Lower leg skin (tissue), 4 donors: ENCODE data around the gene TAB3. TPM values are rescaled to one million over a fixed set of nuclear protein-coding genes. Genes with fewer than 3 reads are reported as not detected.
A peak's percentile ranks its signal among the peaks of the same experiment; 100 is the strongest.
"Not testable (repeated sequence)": the region's sequence is repeated elsewhere in the genome, so short reads cannot be mapped to it uniquely, and the experiment has no call there.

ENCODE experiments used
- DNase-seq, 2 donors: peaks; one replicate each; pipeline ENCODE4 v3.0.0-alpha.2; 2019; ENCODE audit warnings: low spot score in 2 of 2
- H3K4me3 ChIP-seq: fragments of 200-600 bp; sonication (generic); 2 replicates; pipeline ENCODE4 v1.5.1; 2017; ENCODE audit warnings: mild to moderate bottlenecking, low read depth; ENCODE audit not compliant: poor library complexity, severe bottlenecking
- POLR2A ChIP-seq, 2 donors: fragments of 450-650 bp; IDR thresholded peaks; one replicate each; pipeline ENCODE4 v1.6.1; 2016 to 2017; ENCODE audit warnings: antibody characterized with exemption in 2 of 2, mild to moderate bottlenecking in 1 of 2, moderate library complexity in 1 of 2
- WGBS, 2 donors: methylation state at CpG; one replicate each; pipeline ENCODE4 v1.1.5; 2018; 5-methylcytosine and 5-hydroxymethylcytosine counted together
- intact Hi-C: fragments of 100-400 bp; cut with DNase I; formaldehyde crosslinking; loops from one replicate; pipeline ENCODE4 v1.15.0; 2023; ENCODE audit warnings: low total_unique reads
- total RNA-seq, 4 donors: library from RNA; depleted of rRNA; stranded (reverse); fragments of >200 nt; gene quantifications; one replicate each; pipeline ENCODE4 v1.1.0, GENCODE V29; 2016
- TF ChIP-seq, protein P1 (sequence below), 3 donors: fragments of 450-650 bp; IDR thresholded peaks; one replicate each; pipeline ENCODE4 v1.5.1; 2016; ENCODE audit warnings: antibody characterized with exemption in 3 of 3, mild to moderate bottlenecking in 3 of 3, moderate library complexity in 2 of 3

TAB3 gene
- total RNA-seq, 4 donors from 2014 or later = 33.6 to 42.5 (median 39.3) TPM

DNA sequence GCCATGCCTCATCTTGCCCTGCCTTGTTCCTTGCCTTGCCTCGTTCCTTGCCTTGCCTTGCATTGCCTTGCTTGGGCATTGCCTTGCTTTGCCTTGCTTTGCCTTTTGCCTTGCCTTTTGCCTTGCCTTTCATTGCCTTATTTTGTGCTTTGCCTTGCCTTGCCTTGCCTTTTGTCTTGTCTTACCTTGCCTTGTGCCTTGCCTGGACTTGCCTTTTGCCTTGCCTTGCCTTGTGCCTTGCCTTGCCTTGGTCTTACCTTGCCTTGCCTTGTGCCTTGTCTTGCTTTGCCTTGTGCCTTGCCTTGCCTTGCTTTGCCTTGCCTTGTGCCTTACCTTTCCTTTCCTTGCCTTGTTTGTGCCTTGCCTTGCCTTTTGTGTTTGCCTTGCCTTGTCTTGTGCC is 88.2 kb downstream of the TAB3 start:
- WGBS, 2 donors = 39 to 50% methylated on average over 1 of the region's 1 CpG
- TF ChIP-seq, protein P1, sequence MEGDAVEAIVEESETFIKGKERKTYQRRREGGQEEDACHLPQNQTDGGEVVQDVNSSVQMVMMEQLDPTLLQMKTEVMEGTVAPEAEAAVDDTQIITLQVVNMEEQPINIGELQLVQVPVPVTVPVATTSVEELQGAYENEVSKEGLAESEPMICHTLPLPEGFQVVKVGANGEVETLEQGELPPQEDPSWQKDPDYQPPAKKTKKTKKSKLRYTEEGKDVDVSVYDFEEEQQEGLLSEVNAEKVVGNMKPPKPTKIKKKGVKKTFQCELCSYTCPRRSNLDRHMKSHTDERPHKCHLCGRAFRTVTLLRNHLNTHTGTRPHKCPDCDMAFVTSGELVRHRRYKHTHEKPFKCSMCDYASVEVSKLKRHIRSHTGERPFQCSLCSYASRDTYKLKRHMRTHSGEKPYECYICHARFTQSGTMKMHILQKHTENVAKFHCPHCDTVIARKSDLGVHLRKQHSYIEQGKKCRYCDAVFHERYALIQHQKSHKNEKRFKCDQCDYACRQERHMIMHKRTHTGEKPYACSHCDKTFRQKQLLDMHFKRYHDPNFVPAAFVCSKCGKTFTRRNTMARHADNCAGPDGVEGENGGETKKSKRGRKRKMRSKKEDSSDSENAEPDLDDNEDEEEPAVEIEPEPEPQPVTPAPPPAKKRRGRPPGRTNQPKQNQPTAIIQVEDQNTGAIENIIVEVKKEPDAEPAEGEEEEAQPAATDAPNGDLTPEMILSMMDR (IDR thresholded peaks at IDR 0.05) = no peak
- no peak for TF ChIP-seq POLR2A (IDR thresholded peaks at IDR 0.05)
- H3K4me3 ChIP-seq = no peak overlapping the region
- DNase-seq = peak in 1 of 2 donors; percentile 21
- intact Hi-C loops = no loop called here

DNA sequence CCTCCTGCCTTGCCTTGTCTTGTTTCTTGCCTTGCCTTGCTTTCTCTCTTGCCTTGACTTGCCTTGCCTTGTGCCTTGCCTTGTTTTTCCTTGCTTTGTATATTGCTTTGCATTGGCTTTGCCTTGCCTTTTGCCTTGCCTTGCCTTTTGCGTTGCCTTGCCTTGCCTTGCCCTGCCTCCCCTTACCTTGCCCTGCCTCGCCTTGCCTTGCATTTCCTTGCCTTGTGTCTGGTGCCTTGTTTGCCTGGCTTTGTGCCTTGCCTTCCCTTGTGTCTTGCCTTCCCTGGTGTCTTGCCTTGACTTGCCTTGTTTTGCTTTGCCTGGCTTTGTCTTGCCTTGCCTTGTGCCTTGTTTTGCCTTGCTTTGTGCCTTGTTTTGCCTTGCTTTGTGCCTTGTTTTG is 89.7 kb downstream of the TAB3 start:
- TF ChIP-seq, protein P1 (IDR thresholded peaks at IDR 0.05) = no peak
- no peak for TF ChIP-seq POLR2A (IDR thresholded peaks at IDR 0.05)
- WGBS, 2 donors = 50 to 79% methylated on average over 2 of the region's 2 CpGs
- H3K4me3 ChIP-seq = no peak overlapping the region
- peak in 1 of 2 donors; percentile 52 for DNase-seq
- intact Hi-C loops = no loop called here

DNA sequence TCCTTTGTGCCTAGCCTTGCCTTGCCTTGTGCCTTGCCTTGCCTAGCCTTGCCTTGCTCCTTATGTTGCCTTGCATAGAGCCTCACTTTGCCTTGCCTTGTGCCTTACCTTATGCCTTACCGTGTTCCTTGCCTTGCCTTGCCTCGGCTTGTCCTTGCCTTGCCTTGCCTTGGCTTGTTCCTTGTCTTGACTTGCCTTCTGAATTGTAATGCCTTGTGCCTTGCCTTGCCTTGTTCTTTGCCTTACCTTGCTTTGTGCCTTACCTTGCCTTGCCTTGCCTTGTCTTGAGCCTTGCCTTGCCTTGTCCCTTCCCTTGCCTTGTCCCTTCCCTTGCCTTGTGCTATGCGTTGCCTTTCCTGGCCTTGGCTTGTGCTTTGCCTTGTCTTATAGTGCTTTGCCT is 90.2 kb downstream of the TAB3 start:
- 54 to 80% methylated on average over 3 of the region's 3 CpGs for WGBS, 2 donors
- intact Hi-C loops = no loop called here
- no peak for DNase-seq
- TF ChIP-seq POLR2A (IDR thresholded peaks at IDR 0.05) = no peak
- TF ChIP-seq, protein P1 (IDR thresholded peaks at IDR 0.05) = no peak
- H3K4me3 ChIP-seq = no peak overlapping the region

DNA sequence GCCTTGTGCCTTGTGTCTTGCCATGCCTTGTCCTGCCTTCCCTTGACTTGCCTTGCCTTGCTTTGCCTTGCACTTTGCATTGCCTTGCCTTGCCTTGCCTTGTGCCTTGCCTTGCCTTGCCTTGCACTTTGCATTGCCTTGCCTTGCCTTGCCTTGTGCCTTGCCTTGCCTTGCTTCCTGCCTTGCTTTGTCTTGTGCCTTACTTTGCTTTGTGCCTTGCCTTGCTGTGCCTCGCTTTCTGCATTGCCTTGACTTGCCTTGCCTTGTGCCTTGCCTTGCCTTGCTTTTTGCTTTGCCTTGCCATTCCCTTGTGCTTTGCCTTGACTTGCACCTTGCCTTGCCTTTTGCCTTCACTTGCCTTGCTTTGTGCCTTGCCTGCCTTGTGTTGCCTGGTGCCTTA is 91.8 kb downstream of the TAB3 start:
- WGBS, 2 donors = 47 to 67% methylated on average over 1 of the region's 1 CpG
- intact Hi-C loops, H3K4me3 ChIP-seq: not testable (repeated sequence)
- peak in 1 of 2 donors; percentile 59 for DNase-seq

DNA sequence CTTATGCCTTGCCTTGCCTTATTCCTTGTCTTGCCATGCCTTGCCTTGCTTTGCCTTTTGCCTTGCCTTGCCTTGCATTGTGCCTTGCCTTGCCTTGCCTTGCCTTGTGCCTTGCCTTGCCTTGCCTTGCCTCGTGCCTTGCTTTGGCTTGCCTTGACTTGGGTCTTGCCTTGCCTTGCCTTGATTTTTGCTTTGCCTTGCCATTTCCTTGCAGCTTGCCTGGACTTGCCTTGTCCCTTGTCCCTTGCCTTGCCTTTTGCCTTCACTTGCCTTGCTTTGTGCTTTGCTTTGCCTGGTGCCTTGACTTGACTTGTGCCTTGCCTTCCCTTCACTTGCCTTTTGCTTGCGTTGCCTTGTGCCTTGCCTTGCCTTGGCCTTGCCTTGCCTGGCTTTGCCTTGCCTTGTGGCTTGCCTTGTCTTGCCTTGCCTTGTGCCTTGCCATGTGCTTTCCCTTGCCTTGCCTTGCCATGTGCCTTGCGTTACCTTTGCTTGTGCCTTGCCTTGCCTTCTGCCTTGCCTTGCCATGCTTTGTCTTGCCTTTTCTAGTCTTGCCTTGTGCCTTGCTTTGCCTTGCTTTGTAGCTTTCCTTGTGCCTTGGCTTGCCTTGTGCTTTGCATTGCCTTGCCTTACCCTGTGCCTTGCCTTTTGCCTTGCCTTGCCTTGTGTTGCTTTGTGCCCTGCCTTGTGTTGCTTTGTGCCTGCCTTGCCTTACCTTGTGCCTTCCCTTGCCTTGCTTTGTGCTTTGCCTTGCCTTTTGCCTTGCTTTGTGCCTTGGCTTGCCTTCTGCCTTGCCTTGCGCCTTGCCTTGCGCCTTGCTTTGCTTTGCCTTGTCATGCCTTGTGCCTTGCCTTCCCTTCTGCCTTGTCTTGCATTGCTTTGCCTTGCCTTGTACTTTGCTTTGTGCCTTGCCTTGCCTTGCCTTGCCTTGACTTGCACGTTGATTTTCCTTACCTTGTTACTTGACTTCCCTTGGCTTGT is 92.8 kb downstream of the TAB3 start:
- DNase-seq = peak in 1 of 2 donors; percentile 31
- no peak for TF ChIP-seq POLR2A (IDR thresholded peaks at IDR 0.05)
- TF ChIP-seq, protein P1 (IDR thresholded peaks at IDR 0.05) = no peak

DNA sequence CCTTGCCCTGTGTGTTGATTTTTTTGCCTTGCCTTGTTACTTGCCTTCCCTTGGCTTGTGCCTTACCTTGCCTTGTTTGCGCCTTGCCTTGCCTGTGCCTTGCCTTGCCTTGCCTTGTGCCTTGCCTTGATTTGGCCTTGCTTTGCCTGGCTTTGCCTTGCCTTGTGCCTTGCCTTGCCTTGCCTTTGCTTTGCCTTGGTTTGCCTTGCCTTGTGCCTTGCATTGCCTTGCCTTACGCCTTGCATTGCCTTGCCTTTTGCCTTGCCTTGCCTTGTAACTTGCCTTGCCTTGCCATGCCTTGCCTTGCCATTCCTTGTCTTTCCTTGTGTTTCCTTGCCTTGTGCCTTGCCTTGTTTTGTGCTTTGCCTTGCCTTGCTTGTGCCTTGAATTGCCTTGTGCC is 94.6 kb downstream of the TAB3 start:
- no peak for TF ChIP-seq POLR2A (IDR thresholded peaks at IDR 0.05)
- TF ChIP-seq, protein P1 (IDR thresholded peaks at IDR 0.05) = no peak
- WGBS, 2 donors = 68 to 77% methylated on average over 2 of the region's 2 CpGs
- intact Hi-C loops = no loop called here
- peak in 1 of 2 donors; percentile 18 for DNase-seq
- no peak overlapping the region for H3K4me3 ChIP-seq

More for the DNA sequence above, 92.8 kb downstream of the TAB3 start:
- intact Hi-C loops = no loop called here
- no peak overlapping the region for H3K4me3 ChIP-seq
- WGBS, 2 donors = 80% methylated on average over 6 of the region's 6 CpGs
